Uterus (tissue), 2 donors: ENCODE data around the gene BRD3.

ENCODE experiments used
- CTCF ChIP-seq, 4 experiments: fragments of 200-600 bp in 2 of 4; fragments of 450-650 bp in 2 of 4; sonication (generic) in 2 of 4; IDR thresholded peaks; one replicate each; pipeline ENCODE4 v1.5.1; 2016 to 2019; ENCODE audit warnings: antibody characterized with exemption in 4 of 4, mild to moderate bottlenecking in 2 of 4, moderate library complexity in 1 of 4
- POLR2A ChIP-seq, 2 donors: fragments of 450-650 bp; IDR thresholded peaks; one replicate each; pipeline ENCODE4 v1.6.1; 2016; ENCODE audit warnings: antibody characterized with exemption in 2 of 2, mild to moderate bottlenecking in 1 of 2, moderate library complexity in 1 of 2

GRCh38 chr9:134036130-134036529 lies 31.7 kb downstream of the BRD3 start:
- TF ChIP-seq CTCF (IDR thresholded peaks at IDR 0.05) (no peak), POLR2A (IDR thresholded peaks at IDR 0.05) (no peak)
